ENCODE measurements around the gene TENM4.

GRCh38 chr11:78711735-78712134 is 729.1 kb downstream of the TENM4 start:
- TF ChIP-seq CTCF (IDR thresholded peaks at IDR 0.05) (no peak), POLR2A (IDR thresholded peaks at IDR 0.05) (no peak)
